Ishikawa (cell line): ENCODE data around the gene B3GAT1.

Experiments used
- EGR1 ChIP-seq: IDR thresholded peaks from 2 replicates; pipeline ENCODE4 v1.6.1; 2012
- NFIC ChIP-seq: IDR thresholded peaks from 2 replicates; pipeline ENCODE4 v1.6.1; 2012
- RAD21 ChIP-seq: IDR thresholded peaks from 2 replicates; pipeline ENCODE4 v1.6.1; 2012; ENCODE audit warnings: low read depth
- TCF12 ChIP-seq: IDR thresholded peaks from 2 replicates; pipeline ENCODE4 v1.6.1; 2012; ENCODE audit warnings: low read depth
- TF ChIP-seq, protein P1 (sequence below): IDR thresholded peaks from 2 replicates; pipeline ENCODE4 v1.6.1; 2012; ENCODE audit warnings: low read depth, mild to moderate bottlenecking

DNA sequence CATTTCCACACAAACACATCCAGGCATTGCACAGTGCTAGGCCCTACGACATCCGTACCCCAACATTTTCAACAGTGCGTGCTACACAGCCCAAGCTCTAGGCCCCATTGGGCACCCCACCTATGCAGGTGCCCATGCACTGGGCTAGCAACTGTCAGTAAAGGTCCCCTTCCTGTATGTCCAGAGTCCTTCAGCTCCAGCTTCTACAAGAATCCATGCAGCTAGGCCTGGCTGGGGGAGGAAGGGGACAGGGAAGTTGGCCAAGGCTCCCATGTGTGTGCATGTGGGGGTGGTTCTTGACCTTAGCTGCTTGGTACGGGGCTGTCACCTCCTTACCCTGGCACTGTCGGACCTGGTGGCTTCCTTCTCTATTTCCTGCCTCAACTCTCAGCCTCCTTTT, 1.3 kb downstream of the B3GAT1 start:
- TF ChIP-seq, protein P1, sequence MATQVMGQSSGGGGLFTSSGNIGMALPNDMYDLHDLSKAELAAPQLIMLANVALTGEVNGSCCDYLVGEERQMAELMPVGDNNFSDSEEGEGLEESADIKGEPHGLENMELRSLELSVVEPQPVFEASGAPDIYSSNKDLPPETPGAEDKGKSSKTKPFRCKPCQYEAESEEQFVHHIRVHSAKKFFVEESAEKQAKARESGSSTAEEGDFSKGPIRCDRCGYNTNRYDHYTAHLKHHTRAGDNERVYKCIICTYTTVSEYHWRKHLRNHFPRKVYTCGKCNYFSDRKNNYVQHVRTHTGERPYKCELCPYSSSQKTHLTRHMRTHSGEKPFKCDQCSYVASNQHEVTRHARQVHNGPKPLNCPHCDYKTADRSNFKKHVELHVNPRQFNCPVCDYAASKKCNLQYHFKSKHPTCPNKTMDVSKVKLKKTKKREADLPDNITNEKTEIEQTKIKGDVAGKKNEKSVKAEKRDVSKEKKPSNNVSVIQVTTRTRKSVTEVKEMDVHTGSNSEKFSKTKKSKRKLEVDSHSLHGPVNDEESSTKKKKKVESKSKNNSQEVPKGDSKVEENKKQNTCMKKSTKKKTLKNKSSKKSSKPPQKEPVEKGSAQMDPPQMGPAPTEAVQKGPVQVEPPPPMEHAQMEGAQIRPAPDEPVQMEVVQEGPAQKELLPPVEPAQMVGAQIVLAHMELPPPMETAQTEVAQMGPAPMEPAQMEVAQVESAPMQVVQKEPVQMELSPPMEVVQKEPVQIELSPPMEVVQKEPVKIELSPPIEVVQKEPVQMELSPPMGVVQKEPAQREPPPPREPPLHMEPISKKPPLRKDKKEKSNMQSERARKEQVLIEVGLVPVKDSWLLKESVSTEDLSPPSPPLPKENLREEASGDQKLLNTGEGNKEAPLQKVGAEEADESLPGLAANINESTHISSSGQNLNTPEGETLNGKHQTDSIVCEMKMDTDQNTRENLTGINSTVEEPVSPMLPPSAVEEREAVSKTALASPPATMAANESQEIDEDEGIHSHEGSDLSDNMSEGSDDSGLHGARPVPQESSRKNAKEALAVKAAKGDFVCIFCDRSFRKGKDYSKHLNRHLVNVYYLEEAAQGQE = no peak
- TF ChIP-seq NFIC (no peak), TCF12 (no peak), RAD21 (no peak), EGR1 (no peak)
